HG03460 (cell line): ENCODE measurements around the gene ZDHHC17.
"Not testable (repeated sequence)": the region's sequence is repeated elsewhere in the genome, so short reads cannot be mapped to it uniquely, and the experiment has no call there.

ENCODE experiments used
- ATAC-seq: cut with Tn5 transposase; IDR thresholded peaks from one replicate; pipeline ENCODE4 v1.9.1; 2021; ENCODE audit not compliant: unreplicated experiment

ZDHHC17 gene

GRCh38 chr12:76763746-76764675 lies at the start of gene ZDHHC17:
Gene ZDHHC17 (plus strand): TSS chr12:76764115. CDS start chr12:76764237, 122 bp downstream.
- peak; percentile 86 for ATAC-seq

GRCh38 chr12:76714415-76714814 lies 49.5 kb upstream of the ZDHHC17 start:
- no peak for ATAC-seq

- ATAC-seq = no peak
Observed at GRCh38 chr12:76714861-76715260, 49.1 kb upstream of the ZDHHC17 start.

- ATAC-seq = no peak
Observed at GRCh38 chr12:76715332-76715731, 48.6 kb upstream of the ZDHHC17 start.

GRCh38 chr12:76717314-76717713 lies 46.6 kb upstream of the ZDHHC17 start:
- ATAC-seq = no peak

- no peak for ATAC-seq
Observed at GRCh38 chr12:76719171-76720041, 44.5 kb upstream of the ZDHHC17 start.

- no peak for ATAC-seq
Observed at GRCh38 chr12:76720068-76720467, 43.8 kb upstream of the ZDHHC17 start.

- no peak for ATAC-seq
Observed at GRCh38 chr12:76726626-76727025, 37.3 kb upstream of the ZDHHC17 start.

- ATAC-seq = not testable (repeated sequence)
Observed at GRCh38 chr12:76732188-76732587, 31.7 kb upstream of the ZDHHC17 start.

- not testable (repeated sequence) for ATAC-seq
Observed at GRCh38 chr12:76737689-76738088, 26.2 kb upstream of the ZDHHC17 start.

GRCh38 chr12:76738824-76739579 lies 24.9 kb upstream of the ZDHHC17 start:
- ATAC-seq = no peak

GRCh38 chr12:76739896-76740295 lies 24.0 kb upstream of the ZDHHC17 start:
- no peak for ATAC-seq

GRCh38 chr12:76740501-76740900 lies 23.4 kb upstream of the ZDHHC17 start:
- ATAC-seq = no peak

- no peak for ATAC-seq
Observed at GRCh38 chr12:76745343-76745742, 18.6 kb upstream of the ZDHHC17 start.

- no peak for ATAC-seq
Observed at GRCh38 chr12:76746516-76746915, 17.4 kb upstream of the ZDHHC17 start.

GRCh38 chr12:76747245-76747644 lies 16.7 kb upstream of the ZDHHC17 start:
- no peak for ATAC-seq

- no peak for ATAC-seq
Observed at GRCh38 chr12:76755829-76756379, 8.0 kb upstream of the ZDHHC17 start.

- no peak for ATAC-seq
Observed at GRCh38 chr12:76757694-76758093, 6.2 kb upstream of the ZDHHC17 start.

GRCh38 chr12:76762601-76762980 lies 1.3 kb upstream of the ZDHHC17 start:
- ATAC-seq = no peak

- ATAC-seq = no peak
Observed at GRCh38 chr12:76764856-76765255, 941 bp downstream of the ZDHHC17 start.

GRCh38 chr12:76765598-76765997 lies 1.7 kb downstream of the ZDHHC17 start:
- no peak for ATAC-seq
